ENCODE results near the gene CLDN19.
"Not testable (repeated sequence)": the region's sequence is repeated elsewhere in the genome, so short reads cannot be mapped to it uniquely, and the experiment has no call there.

DNA sequence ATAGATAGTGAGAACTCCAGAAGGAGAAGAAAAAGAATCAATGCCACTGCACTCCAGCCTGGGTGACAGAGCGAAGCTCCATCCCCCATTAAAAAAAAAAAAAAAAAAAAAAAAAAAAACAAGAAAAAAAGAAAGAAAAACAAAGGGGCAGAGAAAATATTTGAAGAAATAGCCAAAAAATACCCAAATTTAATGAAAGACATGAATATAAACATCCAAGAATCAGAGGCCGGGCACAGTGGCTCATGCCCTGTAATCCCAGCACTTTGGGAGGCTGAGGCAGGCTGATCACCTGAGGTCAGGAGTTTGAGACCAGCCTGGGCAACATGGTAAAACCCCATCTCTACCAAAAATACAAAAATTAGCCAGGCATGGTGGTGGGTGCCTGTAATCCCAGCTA is 17.6 kb downstream of the CLDN19 start:
- TF ChIP-seq POLR2A (IDR thresholded peaks at IDR 0.05), result not testable (repeated sequence)
- TF ChIP-seq, protein P1, sequence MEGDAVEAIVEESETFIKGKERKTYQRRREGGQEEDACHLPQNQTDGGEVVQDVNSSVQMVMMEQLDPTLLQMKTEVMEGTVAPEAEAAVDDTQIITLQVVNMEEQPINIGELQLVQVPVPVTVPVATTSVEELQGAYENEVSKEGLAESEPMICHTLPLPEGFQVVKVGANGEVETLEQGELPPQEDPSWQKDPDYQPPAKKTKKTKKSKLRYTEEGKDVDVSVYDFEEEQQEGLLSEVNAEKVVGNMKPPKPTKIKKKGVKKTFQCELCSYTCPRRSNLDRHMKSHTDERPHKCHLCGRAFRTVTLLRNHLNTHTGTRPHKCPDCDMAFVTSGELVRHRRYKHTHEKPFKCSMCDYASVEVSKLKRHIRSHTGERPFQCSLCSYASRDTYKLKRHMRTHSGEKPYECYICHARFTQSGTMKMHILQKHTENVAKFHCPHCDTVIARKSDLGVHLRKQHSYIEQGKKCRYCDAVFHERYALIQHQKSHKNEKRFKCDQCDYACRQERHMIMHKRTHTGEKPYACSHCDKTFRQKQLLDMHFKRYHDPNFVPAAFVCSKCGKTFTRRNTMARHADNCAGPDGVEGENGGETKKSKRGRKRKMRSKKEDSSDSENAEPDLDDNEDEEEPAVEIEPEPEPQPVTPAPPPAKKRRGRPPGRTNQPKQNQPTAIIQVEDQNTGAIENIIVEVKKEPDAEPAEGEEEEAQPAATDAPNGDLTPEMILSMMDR (IDR thresholded peaks at IDR 0.05), result not testable (repeated sequence)
